ENCODE measurements around the gene TRPM3. TPM values are rescaled to one million over a fixed set of nuclear protein-coding genes. Genes with fewer than 3 reads are reported as not detected.

The TRPM3 gene
- total and polyA plus RNA-seq, 2 of the 13 experiments (the other 11 are each of a cell fraction or from before 2014, with no cell fraction given), result not detected

- intact Hi-C loops (cut with micrococcal nuclease; ENCODE audit: unreplicated experiment) (no loop called here), in situ Hi-C loops (cut with HindIII; ENCODE audit: extremely low pct_ligation_motif_present, low pct_unique_long_range_greater_than_20kb) (no loop called here)
- no peaks in the 10 kb centered on the region for H4K20me1 ChIP-seq (ENCODE audit: insufficient read depth, low read length)
- ChIA-PET POLR2A (no interaction called here), CTCF (ENCODE audit: low intra/inter-chr PET ratio, low total read pairs) (no interaction called here)
- no peak for FAIRE-seq
- H3K9ac ChIP-seq (ENCODE audit: insufficient read depth, low read depth, low read length), result no peak overlapping the region
- no peak overlapping the region for H3K4me2 ChIP-seq (ENCODE audit: low read depth, low read length)
- no peak for DNase-seq (ENCODE audit: low spot score)
- no peaks in the 10 kb centered on the region for H3K9me3 ChIP-seq (ENCODE audit: low read length)
- BruUV-seq (replicated peaks), result no TSS peak
- H3K4me3 ChIP-seq (replicated peaks in 1 of 3; ENCODE audit: insufficient read depth in 1 of 3, low read depth in 2 of 3, low read length in 3 of 3), result no peak overlapping the region
- TF ChIP-seq SETDB1 (CRISPR knock-in tag; IDR thresholded peaks at IDR 0.05; ENCODE audit: borderline replicate concordance) (no peak), ZNF83 (CRISPR knock-in tag; IDR thresholded peaks at IDR 0.05; ENCODE audit: borderline replicate concordance) (no peak), ZNF260 (CRISPR knock-in tag; IDR thresholded peaks at IDR 0.05; ENCODE audit: borderline replicate concordance, low read depth) (no peak), MIER2 (CRISPR knock-in tag; IDR thresholded peaks at IDR 0.05) (no peak)
- H3K79me2 ChIP-seq (ENCODE audit: insufficient read depth, low read length), result no peaks in the 10 kb centered on the region
- ATAC-seq, result no peak
- no peak overlapping the region for H2AFZ ChIP-seq (ENCODE audit: low read length)
- no peak overlapping the region for H3K27ac ChIP-seq (ENCODE audit: extremely low read length, insufficient read depth, low read length)
- H3K36me3 ChIP-seq (replicated peaks in 1 of 2; ENCODE audit: control insufficient read depth in 1 of 2, insufficient read depth in 2 of 2, low read length in 2 of 2), result no peaks in the 10 kb centered on the region
- H3K4me1 ChIP-seq (ENCODE audit: insufficient read depth, low read length), result no peaks in the 10 kb centered on the region
- H3K27me3 ChIP-seq (ENCODE audit: control insufficient read depth in 1 of 2, insufficient read depth in 2 of 2, low read length in 2 of 2), result no peaks in the 10 kb centered on the region
Measured at GRCh38 chr9:71032779-71033178, 88.6 kb downstream of the TRPM3 start.

GRCh38 chr9:71025728-71026127 is 95.7 kb downstream of the TRPM3 start:
- ATAC-seq, result no peak
- intact Hi-C loops (cut with micrococcal nuclease; ENCODE audit: unreplicated experiment) (no loop called here), in situ Hi-C loops (cut with HindIII; ENCODE audit: extremely low pct_ligation_motif_present, low pct_unique_long_range_greater_than_20kb) (no loop called here)
- H3K9me3 ChIP-seq (ENCODE audit: low read length), result no peaks in the 10 kb centered on the region
- CTCF ChIA-PET (ENCODE audit: low intra/inter-chr PET ratio, low total read pairs), result no interaction called here
- 50% methylated on average over 2 of the region's 2 CpGs for WGBS (ENCODE audit: low lambda C conversion rate)
- no peaks in the 10 kb centered on the region for H3K27me3 ChIP-seq (ENCODE audit: control insufficient read depth in 1 of 2, insufficient read depth in 2 of 2, low read length in 2 of 2)
- FAIRE-seq, result no peak
- H4K20me1 ChIP-seq (ENCODE audit: insufficient read depth, low read length), result no peaks in the 10 kb centered on the region
- H3K4me1 ChIP-seq (ENCODE audit: insufficient read depth, low read length), result no peaks in the 10 kb centered on the region
- POLR2A ChIA-PET, result no interaction called here
- no peak overlapping the region for H2AFZ ChIP-seq (ENCODE audit: low read length)
- BruUV-seq (replicated peaks), result no TSS peak
- no peaks in the 10 kb centered on the region for H3K79me2 ChIP-seq (ENCODE audit: insufficient read depth, low read length)
- no peaks in the 10 kb centered on the region for H3K36me3 ChIP-seq (replicated peaks in 1 of 2; ENCODE audit: control insufficient read depth in 1 of 2, insufficient read depth in 2 of 2, low read length in 2 of 2)
- H3K27ac ChIP-seq (ENCODE audit: extremely low read length, insufficient read depth, low read length), result no peak overlapping the region
- DNase-seq (ENCODE audit: low spot score), result no peak
- no peak overlapping the region for H3K4me2 ChIP-seq (ENCODE audit: low read depth, low read length)
- no peak overlapping the region for H3K4me3 ChIP-seq (replicated peaks in 1 of 3; ENCODE audit: insufficient read depth in 1 of 3, low read depth in 2 of 3, low read length in 3 of 3)
- H3K9ac ChIP-seq (ENCODE audit: insufficient read depth, low read depth, low read length), result no peak overlapping the region
- no peak for TF ChIP-seq ZNF484 (CRISPR knock-in tag; IDR thresholded peaks at IDR 0.05; ENCODE audit: borderline replicate concordance, low read depth)
- no peak for TF ChIP-seq ZNF883 (CRISPR knock-in tag; IDR thresholded peaks at IDR 0.05; ENCODE audit: not compliant biosample characterization)
- TF ChIP-seq PBX2 (CRISPR knock-in tag; IDR thresholded peaks at IDR 0.05), result no peak
- TF ChIP-seq FOSL2 (CRISPR knock-in tag; IDR thresholded peaks at IDR 0.05), result no peak
- TF ChIP-seq ZBTB49 (CRISPR knock-in tag; IDR thresholded peaks at IDR 0.05; ENCODE audit: borderline replicate concordance), result no peak
- no peak for TF ChIP-seq ZNF12 (CRISPR knock-in tag; IDR thresholded peaks at IDR 0.05)
- TF ChIP-seq ZNF431 (CRISPR knock-in tag; IDR thresholded peaks at IDR 0.05; ENCODE audit: borderline replicate concordance, low read depth), result no peak

All from HepG2 (cell line).